Endothelial cell of umbilical vein (primary cell): Measurements from ENCODE around the gene SMAD3.
A peak's percentile ranks its signal among the peaks of the same experiment; 100 is the strongest.

Experiments
- CTCF ChIP-seq, 2 donors: IDR thresholded peaks; 1 replicate in 1 of 2; 2 replicates in 1 of 2; pipeline ENCODE4 v1.5.1; 2011; ENCODE audit warnings: low read length in 2 of 2, mild to moderate bottlenecking in 2 of 2, moderate library complexity in 2 of 2, control low read depth in 1 of 2, inconsistent platforms in 1 of 2, low read depth in 1 of 2; ENCODE audit not compliant: insufficient read depth in 1 of 2; ENCODE audit errors: extremely low read depth in 1 of 2
- EZH2 ChIP-seq: IDR thresholded peaks from 2 replicates; pipeline ENCODE4 v1.6.1; 2012; ENCODE audit warnings: borderline replicate concordance, low read depth, mild to moderate bottlenecking, moderate library complexity, low read length, inconsistent platforms; ENCODE audit not compliant: severe bottlenecking
- MAX ChIP-seq: IDR thresholded peaks from 2 replicates; pipeline ENCODE4 v1.6.1; 2011; ENCODE audit not compliant: insufficient read depth, insufficient read length
- MYC ChIP-seq: IDR thresholded peaks from one replicate; pipeline ENCODE4 v1.6.1; 2011; ENCODE audit warnings: mild to moderate bottlenecking, low read depth, low read length
- POLR2A ChIP-seq: IDR thresholded peaks from 2 replicates; pipeline ENCODE4 v1.6.1; 2012; ENCODE audit warnings: low read depth, mild to moderate bottlenecking, control low read depth, low read length
- POLR2AphosphoS5 ChIP-seq: IDR thresholded peaks from 2 replicates; pipeline ENCODE4 v1.6.1; 2012; ENCODE audit warnings: low read depth, mild to moderate bottlenecking, control low read depth, low read length, moderate library complexity; ENCODE audit not compliant: insufficient read depth

DNA sequence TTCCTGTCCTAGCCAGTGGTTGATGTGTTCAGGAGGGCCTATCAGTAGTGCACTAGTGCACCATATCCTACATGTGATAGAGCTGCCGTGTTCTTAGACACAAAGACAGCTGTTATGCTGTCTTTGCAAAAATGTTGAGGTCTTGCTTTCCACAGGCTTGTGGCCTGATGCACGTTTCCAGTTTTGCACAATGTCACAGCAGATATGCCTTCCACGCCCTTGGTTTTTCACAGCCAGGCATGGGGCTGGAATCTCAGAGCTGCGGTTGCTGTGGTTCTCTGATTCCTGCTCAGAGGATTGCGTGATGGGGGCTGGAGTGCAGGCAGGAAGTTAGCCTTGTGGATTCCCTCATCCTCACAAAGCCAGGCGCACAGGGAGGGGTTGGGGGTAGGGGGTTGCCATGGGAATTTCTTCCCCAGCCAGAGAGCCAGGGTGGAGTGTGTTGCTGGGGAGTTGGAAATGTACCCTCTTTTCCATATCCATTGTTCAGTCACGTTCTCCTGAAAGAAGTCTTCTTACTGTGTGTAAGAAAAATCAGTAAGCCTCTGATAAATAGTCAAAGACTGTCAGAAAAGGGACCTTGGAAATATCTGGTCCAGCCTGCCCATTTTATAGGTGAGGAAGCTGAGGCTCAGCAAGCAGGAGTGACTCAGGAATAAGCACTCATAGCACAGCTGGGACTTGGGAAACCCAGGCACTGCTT is 79.4 kb downstream of the SMAD3 start:
- TF ChIP-seq CTCF (IDR thresholded peaks at IDR 0.05; ENCODE audit: extremely low read depth in 1 of 2, insufficient read depth in 1 of 2, low read depth in 1 of 2, low read length in 2 of 2), result no peak
- no peak for TF ChIP-seq POLR2A
- TF ChIP-seq POLR2AphosphoS5, result peak; percentile 7
- TF ChIP-seq MYC, result no peak
- no peak for TF ChIP-seq EZH2
- no peak for TF ChIP-seq MAX
